HepG2 (cell line): ENCODE data around the gene TPD52L2. TPM values are rescaled to one million over a fixed set of nuclear protein-coding genes. Genes with fewer than 3 reads are reported as not detected.

Experiments
- MZF1 ChIP-seq: sonication (generic); formaldehyde crosslinking; IDR thresholded peaks from 2 replicates; pipeline ENCODE4 v1.8.1; 2023; ENCODE audit warnings: mild to moderate bottlenecking, missing genetic modification reagents, borderline replicate concordance
- ONECUT2 ChIP-seq: sonication (generic); formaldehyde crosslinking; IDR thresholded peaks from 2 replicates; pipeline ENCODE4 v1.4.0; 2020; ENCODE audit warnings: missing genetic modification reagents
- RXRA ChIP-seq: sonication (generic); formaldehyde crosslinking; IDR thresholded peaks from 2 replicates; pipeline ENCODE4 v1.5.1; 2020; ENCODE audit warnings: missing genetic modification reagents
- SPEN ChIP-seq: sonication (generic); formaldehyde crosslinking; IDR thresholded peaks from 2 replicates; pipeline ENCODE4 v1.5.1; 2020; ENCODE audit warnings: low read depth, mild to moderate bottlenecking, missing genetic modification reagents
- SYNCRIP ChIP-seq: fragments of 200-400 bp; formaldehyde crosslinking; IDR thresholded peaks from 2 replicates; pipeline ENCODE4 v1.6.1; 2018; ENCODE audit warnings: mild to moderate bottlenecking, low read depth, low read length; ENCODE audit not compliant: insufficient read depth
- TMF1 ChIP-seq: sonication (generic); formaldehyde crosslinking; IDR thresholded peaks from 2 replicates; pipeline ENCODE4 v1.8.1; 2022; ENCODE audit warnings: low read depth, missing genetic modification reagents
- ZBTB7B ChIP-seq: sonication (generic); formaldehyde crosslinking; IDR thresholded peaks from 2 replicates; pipeline ENCODE4 v1.4.0; 2020; ENCODE audit warnings: missing genetic modification reagents
- ZNF253 ChIP-seq: sonication (generic); formaldehyde crosslinking; IDR thresholded peaks from 2 replicates; pipeline ENCODE4 v1.8.0; 2022; ENCODE audit warnings: mild to moderate bottlenecking, missing genetic modification reagents, borderline replicate concordance
- ZNF441 ChIP-seq: sonication (generic); formaldehyde crosslinking; IDR thresholded peaks from 2 replicates; pipeline ENCODE4 v1.7.0; 2021; ENCODE audit warnings: missing genetic modification reagents, borderline replicate concordance
- ZNF747 ChIP-seq: sonication (generic); formaldehyde crosslinking; IDR thresholded peaks from 2 replicates; pipeline ENCODE4 v1.8.1; 2023; ENCODE audit warnings: missing genetic modification reagents, mild to moderate bottlenecking, borderline replicate concordance
- polyA plus RNA-seq, 8 experiments: library from polyadenylated mRNA; depleted of rRNA in 3 of 8; stranded (reverse) in 7 of 8; unstranded in 1 of 8; fragments of >200 nt; fragmentation: Illumina TruSeq in 4 of 8; extraction: Trizol in 4 of 8; gene quantifications; 2 replicates each; pipeline versions ENCODE4 v1.2.1 to v1.2.3, GENCODE V29; 2011 to 2016; ENCODE audit warnings: low read depth in 4 of 8, missing spikeins in 1 of 8, mixed read lengths in 1 of 8; ENCODE audit not compliant: insufficient read depth in 1 of 8
- total RNA-seq, 5 experiments: library from RNA; depleted of rRNA; stranded (reverse); fragments of >200 nt; fragmentation: Illumina TruSeq; extraction: Trizol; gene quantifications; 2 replicates each; pipeline ENCODE4 v1.2.3, GENCODE V29; 2016; ENCODE audit warnings: low read depth in 1 of 5
- TF ChIP-seq, protein P1 (sequence below), 2 experiments: fragments of 450-650 bp in 1 of 2; sonication (generic) in 1 of 2; formaldehyde crosslinking in 1 of 2; IDR thresholded peaks; 2 replicates each; pipeline versions ENCODE4 v1.6.1 to v1.8.0; 2016 to 2022; ENCODE audit warnings: antibody characterized with exemption in 1 of 2, mild to moderate bottlenecking in 1 of 2, missing genetic modification reagents in 1 of 2
- TF ChIP-seq, protein P2 (sequence below): sonication (generic); formaldehyde crosslinking; IDR thresholded peaks from 2 replicates; pipeline ENCODE4 v1.9.0; 2022; ENCODE audit warnings: missing genetic modification reagents, mild to moderate bottlenecking, borderline replicate concordance
- TF ChIP-seq, protein P3 (sequence below): sonication (generic); formaldehyde crosslinking; conservative IDR thresholded peaks from 2 replicates; pipeline ENCODE4 v1.8.0; 2022; ENCODE audit warnings: mild to moderate bottlenecking, moderate library complexity, missing genetic modification reagents
- TF ChIP-seq, protein P4 (sequence below): sonication (generic); formaldehyde crosslinking; conservative IDR thresholded peaks from 2 replicates; pipeline ENCODE4 v1.8.1; 2023; ENCODE audit warnings: missing genetic modification reagents

Gene TPD52L2
- total and polyA plus RNA-seq, 2 of the 13 experiments (the other 11 are each of a cell fraction or from before 2014, with no cell fraction given) = 156 to 184 TPM

DNA sequence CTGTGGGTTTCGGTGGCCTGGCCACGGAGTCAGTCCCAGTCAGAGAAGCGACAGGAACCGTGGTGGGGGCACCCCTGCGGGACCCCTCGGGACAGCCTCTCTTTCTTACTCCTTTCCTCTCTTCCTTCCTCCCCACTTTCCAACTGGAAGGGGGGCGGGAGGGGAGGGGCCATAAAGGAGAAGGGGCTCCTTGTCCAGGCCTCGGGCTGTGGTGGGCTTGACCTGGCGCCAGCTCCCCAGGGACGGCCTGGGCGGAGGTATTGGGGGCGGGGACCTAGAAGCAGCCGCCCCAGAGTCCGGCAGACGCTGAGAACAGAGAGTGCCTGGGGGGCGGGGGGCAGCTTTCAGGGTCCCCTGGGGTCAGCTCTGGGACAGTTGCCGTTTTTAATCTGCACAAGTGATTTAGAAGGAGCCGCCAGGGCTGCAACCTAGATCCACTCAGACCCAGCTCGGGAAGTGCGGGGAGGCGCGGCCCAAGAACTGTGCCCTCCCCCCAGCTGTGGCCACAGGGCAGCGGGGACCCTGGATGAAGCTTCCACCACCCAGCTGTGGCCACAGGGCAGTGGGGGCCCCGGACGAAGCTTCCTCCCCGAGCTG is 10.2 kb upstream of the TPD52L2 start (continued):
- TF ChIP-seq, protein P1, sequence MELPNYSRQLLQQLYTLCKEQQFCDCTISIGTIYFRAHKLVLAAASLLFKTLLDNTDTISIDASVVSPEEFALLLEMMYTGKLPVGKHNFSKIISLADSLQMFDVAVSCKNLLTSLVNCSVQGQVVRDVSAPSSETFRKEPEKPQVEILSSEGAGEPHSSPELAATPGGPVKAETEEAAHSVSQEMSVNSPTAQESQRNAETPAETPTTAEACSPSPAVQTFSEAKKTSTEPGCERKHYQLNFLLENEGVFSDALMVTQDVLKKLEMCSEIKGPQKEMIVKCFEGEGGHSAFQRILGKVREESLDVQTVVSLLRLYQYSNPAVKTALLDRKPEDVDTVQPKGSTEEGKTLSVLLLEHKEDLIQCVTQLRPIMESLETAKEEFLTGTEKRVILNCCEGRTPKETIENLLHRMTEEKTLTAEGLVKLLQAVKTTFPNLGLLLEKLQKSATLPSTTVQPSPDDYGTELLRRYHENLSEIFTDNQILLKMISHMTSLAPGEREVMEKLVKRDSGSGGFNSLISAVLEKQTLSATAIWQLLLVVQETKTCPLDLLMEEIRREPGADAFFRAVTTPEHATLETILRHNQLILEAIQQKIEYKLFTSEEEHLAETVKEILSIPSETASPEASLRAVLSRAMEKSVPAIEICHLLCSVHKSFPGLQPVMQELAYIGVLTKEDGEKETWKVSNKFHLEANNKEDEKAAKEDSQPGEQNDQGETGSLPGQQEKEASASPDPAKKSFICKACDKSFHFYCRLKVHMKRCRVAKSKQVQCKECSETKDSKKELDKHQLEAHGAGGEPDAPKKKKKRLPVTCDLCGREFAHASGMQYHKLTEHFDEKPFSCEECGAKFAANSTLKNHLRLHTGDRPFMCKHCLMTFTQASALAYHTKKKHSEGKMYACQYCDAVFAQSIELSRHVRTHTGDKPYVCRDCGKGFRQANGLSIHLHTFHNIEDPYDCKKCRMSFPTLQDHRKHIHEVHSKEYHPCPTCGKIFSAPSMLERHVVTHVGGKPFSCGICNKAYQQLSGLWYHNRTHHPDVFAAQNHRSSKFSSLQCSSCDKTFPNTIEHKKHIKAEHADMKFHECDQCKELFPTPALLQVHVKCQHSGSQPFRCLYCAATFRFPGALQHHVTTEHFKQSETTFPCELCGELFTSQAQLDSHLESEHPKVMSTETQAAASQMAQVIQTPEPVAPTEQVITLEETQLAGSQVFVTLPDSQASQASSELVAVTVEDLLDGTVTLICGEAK (IDR thresholded peaks at IDR 0.05) = no peak
- TF ChIP-seq, protein P1 (CRISPR knock-in tag; IDR thresholded peaks at IDR 0.05) = 0 out of 2 replicates have a peak, but pooled peaks have one; percentile 6
- TF ChIP-seq TMF1 (CRISPR knock-in tag) (no peak), MZF1 (CRISPR knock-in tag) (no peak), SYNCRIP (no peak), ZBTB7B (peak; percentile 1; the same call in 1 of the 2 replicates), SPEN (CRISPR knock-in tag) (peak; percentile 15), ZNF253 (CRISPR knock-in tag) (0 out of 2 replicates have a peak, but pooled peaks have one; percentile 57), ZNF747 (CRISPR knock-in tag) (peak; percentile 70), RXRA (CRISPR knock-in tag) (peak; percentile 46; the same call in 1 of the 2 replicates), ZNF441 (CRISPR knock-in tag) (peak; percentile 33; the same call in 1 of the 2 replicates), ONECUT2 (CRISPR knock-in tag) (no peak)
- TF ChIP-seq, protein P2, sequence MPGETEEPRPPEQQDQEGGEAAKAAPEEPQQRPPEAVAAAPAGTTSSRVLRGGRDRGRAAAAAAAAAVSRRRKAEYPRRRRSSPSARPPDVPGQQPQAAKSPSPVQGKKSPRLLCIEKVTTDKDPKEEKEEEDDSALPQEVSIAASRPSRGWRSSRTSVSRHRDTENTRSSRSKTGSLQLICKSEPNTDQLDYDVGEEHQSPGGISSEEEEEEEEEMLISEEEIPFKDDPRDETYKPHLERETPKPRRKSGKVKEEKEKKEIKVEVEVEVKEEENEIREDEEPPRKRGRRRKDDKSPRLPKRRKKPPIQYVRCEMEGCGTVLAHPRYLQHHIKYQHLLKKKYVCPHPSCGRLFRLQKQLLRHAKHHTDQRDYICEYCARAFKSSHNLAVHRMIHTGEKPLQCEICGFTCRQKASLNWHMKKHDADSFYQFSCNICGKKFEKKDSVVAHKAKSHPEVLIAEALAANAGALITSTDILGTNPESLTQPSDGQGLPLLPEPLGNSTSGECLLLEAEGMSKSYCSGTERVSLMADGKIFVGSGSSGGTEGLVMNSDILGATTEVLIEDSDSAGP (CRISPR knock-in tag) = 0 out of 2 replicates have a peak, but pooled peaks have one; percentile 24
- TF ChIP-seq, protein P3, sequence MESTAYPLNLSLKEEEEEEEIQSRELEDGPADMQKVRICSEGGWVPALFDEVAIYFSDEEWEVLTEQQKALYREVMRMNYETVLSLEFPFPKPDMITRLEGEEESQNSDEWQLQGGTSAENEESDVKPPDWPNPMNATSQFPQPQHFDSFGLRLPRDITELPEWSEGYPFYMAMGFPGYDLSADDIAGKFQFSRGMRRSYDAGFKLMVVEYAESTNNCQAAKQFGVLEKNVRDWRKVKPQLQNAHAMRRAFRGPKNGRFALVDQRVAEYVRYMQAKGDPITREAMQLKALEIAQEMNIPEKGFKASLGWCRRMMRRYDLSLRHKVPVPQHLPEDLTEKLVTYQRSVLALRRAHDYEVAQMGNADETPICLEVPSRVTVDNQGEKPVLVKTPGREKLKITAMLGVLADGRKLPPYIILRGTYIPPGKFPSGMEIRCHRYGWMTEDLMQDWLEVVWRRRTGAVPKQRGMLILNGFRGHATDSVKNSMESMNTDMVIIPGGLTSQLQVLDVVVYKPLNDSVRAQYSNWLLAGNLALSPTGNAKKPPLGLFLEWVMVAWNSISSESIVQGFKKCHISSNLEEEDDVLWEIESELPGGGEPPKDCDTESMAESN (CRISPR knock-in tag) = peak; percentile 78
- TF ChIP-seq, protein P4, sequence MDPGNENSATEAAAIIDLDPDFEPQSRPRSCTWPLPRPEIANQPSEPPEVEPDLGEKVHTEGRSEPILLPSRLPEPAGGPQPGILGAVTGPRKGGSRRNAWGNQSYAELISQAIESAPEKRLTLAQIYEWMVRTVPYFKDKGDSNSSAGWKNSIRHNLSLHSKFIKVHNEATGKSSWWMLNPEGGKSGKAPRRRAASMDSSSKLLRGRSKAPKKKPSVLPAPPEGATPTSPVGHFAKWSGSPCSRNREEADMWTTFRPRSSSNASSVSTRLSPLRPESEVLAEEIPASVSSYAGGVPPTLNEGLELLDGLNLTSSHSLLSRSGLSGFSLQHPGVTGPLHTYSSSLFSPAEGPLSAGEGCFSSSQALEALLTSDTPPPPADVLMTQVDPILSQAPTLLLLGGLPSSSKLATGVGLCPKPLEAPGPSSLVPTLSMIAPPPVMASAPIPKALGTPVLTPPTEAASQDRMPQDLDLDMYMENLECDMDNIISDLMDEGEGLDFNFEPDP (CRISPR knock-in tag) = 0 out of 2 replicates have a peak, but pooled peaks have one; percentile 48
